C4-2B (cell line): Measurements from ENCODE around the gene GRB2.

Experiments
- CTCF ChIP-seq: fragments of 450-650 bp; conservative IDR thresholded peaks from 2 replicates; pipeline ENCODE4 v1.5.1; 2017; ENCODE audit warnings: mild to moderate bottlenecking
- ZFX ChIP-seq: fragments of 450-650 bp; IDR thresholded peaks from 2 replicates; pipeline ENCODE4 v1.6.1; 2017

DNA sequence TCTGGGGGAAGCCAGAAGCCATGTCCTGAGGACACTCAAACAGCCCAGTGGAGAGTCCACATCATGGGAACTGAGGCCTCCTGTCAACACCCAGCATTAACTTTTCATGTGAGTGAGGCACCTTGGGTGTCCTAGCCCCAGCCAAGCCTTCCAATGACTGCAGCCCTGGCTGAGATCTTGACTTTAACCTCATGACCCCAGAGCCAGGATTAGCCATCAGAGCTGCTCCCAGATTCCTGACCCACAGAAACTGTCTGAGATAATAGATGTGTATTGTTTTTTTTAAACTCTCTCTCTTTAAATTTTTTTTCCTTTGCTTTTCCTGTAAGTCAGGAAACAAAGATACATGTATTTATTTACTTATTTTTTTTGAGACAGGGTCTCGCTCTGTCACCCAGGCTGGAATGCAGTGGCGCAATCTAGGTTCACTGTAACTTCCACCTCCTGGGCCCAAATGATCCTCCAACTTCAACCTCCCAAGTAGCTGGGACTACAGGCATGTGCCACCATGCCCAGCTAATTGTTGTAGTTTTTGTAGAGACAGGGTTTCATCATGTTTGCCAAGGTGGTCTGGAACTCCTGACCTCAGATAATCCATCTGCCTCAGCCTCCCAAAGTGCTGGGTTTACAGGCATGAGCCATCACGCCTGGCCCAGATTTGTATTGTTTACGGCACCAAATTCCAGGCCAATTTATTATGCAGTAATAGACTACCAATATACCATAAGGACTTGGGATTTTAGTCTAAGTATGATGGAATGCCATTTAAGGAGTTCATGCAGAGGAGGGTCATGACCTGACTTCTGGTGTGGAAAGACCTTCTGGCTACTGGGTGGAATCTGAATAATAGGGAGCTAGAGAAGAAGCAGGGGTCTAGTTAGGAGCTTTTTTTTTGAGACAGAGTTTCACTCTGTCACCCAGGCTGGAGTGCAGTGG lies 37.0 kb upstream of the GRB2 start:
- TF ChIP-seq CTCF: no peak
- no peak for TF ChIP-seq ZFX
